Breast epithelium (tissue), 4 donors: ENCODE results near the gene APH1B. TPM values are rescaled to one million over a fixed set of nuclear protein-coding genes. Genes with fewer than 3 reads are reported as not detected.
A peak's percentile ranks its signal among the peaks of the same experiment; 100 is the strongest.

Experiments
- DNase-seq, 2 donors: peaks; one replicate each; pipeline ENCODE4 v3.0.0-alpha.2; 2019; ENCODE audit warnings: low spot score in 2 of 2
- H3K27ac ChIP-seq, 2 donors: fragments of 200-600 bp; sonication (generic) in 1 of 2; one replicate each; pipeline ENCODE4 v1.5.1; 2016 to 2019; ENCODE audit warnings: mild to moderate bottlenecking in 1 of 2
- H3K27me3 ChIP-seq, 2 donors: fragments of 200-600 bp; sonication (generic) in 1 of 2; one replicate each; pipeline versions ENCODE4 v1.5.1 to v1.6.0; 2017 to 2019; ENCODE audit warnings: control low read depth in 1 of 2, mild to moderate bottlenecking in 1 of 2
- H3K36me3 ChIP-seq: fragments of 200-600 bp; one replicate; pipeline ENCODE4 v1.5.1; 2019
- H3K4me1 ChIP-seq, 2 donors: fragments of 200-600 bp; sonication (generic); one replicate each; pipeline ENCODE4 v1.5.1; 2016 to 2019; ENCODE audit warnings: control low read depth in 1 of 2
- H3K4me3 ChIP-seq, 3 donors: fragments of 200-600 bp; sonication (generic); 1 replicate in 2 of 3; 2 replicates in 1 of 3; pipeline ENCODE4 v1.5.1; 2016 to 2019; ENCODE audit warnings: mild to moderate bottlenecking in 3 of 3, moderate library complexity in 2 of 3
- H3K9me3 ChIP-seq, 2 donors: fragments of 200-600 bp; sonication (generic) in 1 of 2; one replicate each; pipeline ENCODE4 v1.5.1; 2016 to 2019; ENCODE audit warnings: control low read depth in 1 of 2
- POLR2A ChIP-seq: fragments of 450-650 bp; IDR thresholded peaks from one replicate; pipeline ENCODE4 v1.6.1; 2016; ENCODE audit warnings: antibody characterized with exemption, mild to moderate bottlenecking, moderate library complexity
- POLR2AphosphoS5 ChIP-seq, 3 donors: sonication (generic); formaldehyde crosslinking; IDR thresholded peaks; one replicate each; pipeline ENCODE4 v1.6.1; 2017; ENCODE audit warnings: antibody characterized with exemption in 3 of 3
- intact Hi-C: fragments of 100-400 bp; cut with DNase I; formaldehyde crosslinking; loops from one replicate; pipeline ENCODE4 v1.15.1; 2023; ENCODE audit warnings: low total_unique reads
- total RNA-seq, 3 donors: library from RNA; depleted of rRNA; stranded (reverse); fragments of >200 nt; gene quantifications; one replicate each; pipeline ENCODE4 v1.1.0, GENCODE V29; 2016
- TF ChIP-seq, protein P1 (sequence below), 3 donors: fragments of 450-650 bp; IDR thresholded peaks; one replicate each; pipeline ENCODE4 v1.5.1; 2016 to 2017; ENCODE audit warnings: antibody characterized with exemption in 3 of 3, mild to moderate bottlenecking in 3 of 3, moderate library complexity in 3 of 3

The APH1B gene
- total RNA-seq, 3 donors from 2014 or later: 21.3 to 26.1 (median 25.6) TPM

DNA sequence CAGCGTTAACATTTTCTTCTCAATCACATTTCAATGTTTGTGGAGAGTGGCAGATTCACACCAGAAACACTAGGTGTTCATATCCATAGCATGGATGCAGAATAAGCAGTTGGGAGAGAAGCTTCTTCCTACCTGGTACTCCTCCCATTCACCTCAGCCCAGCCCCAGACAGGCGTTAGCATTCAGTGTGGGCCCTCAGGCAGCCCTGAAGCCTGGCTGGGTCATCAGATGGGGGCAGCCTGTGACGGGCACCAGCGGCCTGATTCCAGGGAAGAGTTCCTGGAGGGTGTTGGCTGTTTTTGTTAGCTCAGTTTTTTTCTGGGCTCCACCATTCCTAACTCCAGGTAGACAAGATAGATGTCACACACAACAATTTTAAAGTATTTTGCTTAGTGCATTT is 31.1 kb downstream of the APH1B start:
- intact Hi-C loops: no loop called here
- no peak for TF ChIP-seq POLR2A
- TF ChIP-seq, protein P1, sequence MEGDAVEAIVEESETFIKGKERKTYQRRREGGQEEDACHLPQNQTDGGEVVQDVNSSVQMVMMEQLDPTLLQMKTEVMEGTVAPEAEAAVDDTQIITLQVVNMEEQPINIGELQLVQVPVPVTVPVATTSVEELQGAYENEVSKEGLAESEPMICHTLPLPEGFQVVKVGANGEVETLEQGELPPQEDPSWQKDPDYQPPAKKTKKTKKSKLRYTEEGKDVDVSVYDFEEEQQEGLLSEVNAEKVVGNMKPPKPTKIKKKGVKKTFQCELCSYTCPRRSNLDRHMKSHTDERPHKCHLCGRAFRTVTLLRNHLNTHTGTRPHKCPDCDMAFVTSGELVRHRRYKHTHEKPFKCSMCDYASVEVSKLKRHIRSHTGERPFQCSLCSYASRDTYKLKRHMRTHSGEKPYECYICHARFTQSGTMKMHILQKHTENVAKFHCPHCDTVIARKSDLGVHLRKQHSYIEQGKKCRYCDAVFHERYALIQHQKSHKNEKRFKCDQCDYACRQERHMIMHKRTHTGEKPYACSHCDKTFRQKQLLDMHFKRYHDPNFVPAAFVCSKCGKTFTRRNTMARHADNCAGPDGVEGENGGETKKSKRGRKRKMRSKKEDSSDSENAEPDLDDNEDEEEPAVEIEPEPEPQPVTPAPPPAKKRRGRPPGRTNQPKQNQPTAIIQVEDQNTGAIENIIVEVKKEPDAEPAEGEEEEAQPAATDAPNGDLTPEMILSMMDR (IDR thresholded peaks at IDR 0.05): no peak
- no peak for TF ChIP-seq POLR2AphosphoS5 (IDR thresholded peaks at IDR 0.05)
- H3K36me3 ChIP-seq: no peaks in the 10 kb centered on the region
- peaks cover 0 to 7% of the 10 kb centered on the region in 2 donors for H3K4me1 ChIP-seq
- DNase-seq: no peak
- no peaks in the 10 kb centered on the region for H3K9me3 ChIP-seq
- no peaks in the 10 kb centered on the region for H3K27me3 ChIP-seq
- H3K4me3 ChIP-seq: no peak overlapping the region
- peak overlapping the region in 1 of 2 donors; percentile 9 for H3K27ac ChIP-seq

- TF ChIP-seq POLR2A: no peak
- TF ChIP-seq, protein P1 (IDR thresholded peaks at IDR 0.05): no peak
- TF ChIP-seq POLR2AphosphoS5 (IDR thresholded peaks at IDR 0.05): no peak
- Histone ChIP-seq H3K36me3 (no peaks in the 10 kb centered on the region), H3K9me3 (no peaks in the 10 kb centered on the region), H3K4me1 (peaks cover 0 to 7% of the 10 kb centered on the region in 2 donors), H3K27me3 (no peaks in the 10 kb centered on the region), H3K27ac (peak overlapping the region in 1 of 2 donors; percentile 34), H3K4me3 (no peak overlapping the region)
- DNase-seq: no peak
- intact Hi-C loops: no loop called here
Measured at GRCh38 chr15:63308947-63309346, 31.5 kb downstream of the APH1B start.

- Histone ChIP-seq H3K9me3 (no peaks in the 10 kb centered on the region), H3K4me1 (peaks cover 0 to 7% of the 10 kb centered on the region in 2 donors), H3K36me3 (no peaks in the 10 kb centered on the region), H3K27me3 (no peaks in the 10 kb centered on the region), H3K4me3 (no peak overlapping the region), H3K27ac (no peak overlapping the region)
- DNase-seq: no peak
- intact Hi-C loops: no loop called here
- TF ChIP-seq POLR2AphosphoS5 (IDR thresholded peaks at IDR 0.05) (no peak), POLR2A (no peak)
- TF ChIP-seq, protein P1 (IDR thresholded peaks at IDR 0.05): no peak
Measured at GRCh38 chr15:63310646-63311045, 33.2 kb downstream of the APH1B start.

DNA sequence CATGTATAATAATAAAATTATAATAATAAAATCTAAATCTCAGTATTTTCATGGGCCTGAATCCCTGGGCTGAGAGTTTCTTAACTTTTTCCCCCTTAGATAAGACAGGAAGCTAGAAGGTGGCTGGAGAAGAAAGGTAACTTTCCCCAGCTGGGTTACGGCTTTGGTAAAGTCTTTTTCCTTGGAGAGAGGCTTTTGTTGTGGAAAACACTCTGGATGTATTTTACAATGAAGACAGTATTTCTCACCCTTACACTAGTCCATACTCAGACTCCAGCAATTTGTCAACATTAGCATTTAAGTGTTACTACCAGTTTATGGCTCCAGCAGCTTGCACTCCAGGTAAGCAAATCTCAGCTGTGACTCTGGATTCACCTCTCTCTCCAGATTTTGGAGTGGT is 34.9 kb downstream of the APH1B start:
- Histone ChIP-seq H3K4me3 (no peak overlapping the region), H3K27me3 (no peaks in the 10 kb centered on the region), H3K9me3 (no peaks in the 10 kb centered on the region), H3K27ac (no peak overlapping the region), H3K4me1 (peaks cover 0 to 7% of the 10 kb centered on the region in 2 donors), H3K36me3 (no peaks in the 10 kb centered on the region)
- DNase-seq: no peak
- intact Hi-C loops: no loop called here
- TF ChIP-seq POLR2AphosphoS5 (IDR thresholded peaks at IDR 0.05) (no peak), POLR2A (no peak)
- TF ChIP-seq, protein P1 (IDR thresholded peaks at IDR 0.05): no peak

DNA sequence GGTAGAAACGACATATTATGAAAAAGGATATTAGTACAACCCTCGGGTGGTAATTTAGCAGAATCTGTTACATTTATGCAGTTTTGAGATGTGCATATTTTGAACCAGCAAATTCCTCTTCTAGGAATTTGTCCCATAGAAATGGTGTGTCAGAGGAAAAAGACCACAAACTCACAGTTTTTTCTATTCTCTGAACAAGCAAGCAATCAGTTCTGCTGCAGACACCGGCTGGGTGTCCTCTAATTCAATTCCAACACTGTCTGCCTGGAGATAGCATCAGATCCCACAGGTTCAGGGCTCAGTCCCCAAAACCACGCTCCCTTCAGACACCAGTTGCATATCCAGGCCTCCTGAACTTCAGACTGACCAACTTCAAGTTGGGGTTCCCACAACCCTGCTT is 36.4 kb downstream of the APH1B start:
- TF ChIP-seq POLR2AphosphoS5 (IDR thresholded peaks at IDR 0.05) (no peak), POLR2A (no peak)
- TF ChIP-seq, protein P1 (IDR thresholded peaks at IDR 0.05): no peak
- Histone ChIP-seq H3K27ac (no peak overlapping the region), H3K36me3 (no peaks in the 10 kb centered on the region), H3K27me3 (no peaks in the 10 kb centered on the region), H3K4me3 (no peak overlapping the region), H3K9me3 (no peaks in the 10 kb centered on the region), H3K4me1 (peaks cover 0 to 2% of the 10 kb centered on the region in 2 donors)
- DNase-seq: no peak
- intact Hi-C loops: no loop called here
